GM19452 (cell line): ENCODE measurements around the gene VKORC1.
A peak's percentile ranks its signal among the peaks of the same experiment; 100 is the strongest.
"Not testable (repeated sequence)": the region's sequence is repeated elsewhere in the genome, so short reads cannot be mapped to it uniquely, and the experiment has no call there.

ENCODE experiments used
- ATAC-seq: cut with Tn5 transposase; IDR thresholded peaks from one replicate; pipeline ENCODE4 v1.9.1; 2021; ENCODE audit not compliant: unreplicated experiment

Gene VKORC1

GRCh38 chr16:31107465-31107867 is 12.9 kb upstream of the VKORC1 start:
- ATAC-seq: peak; percentile 49

GRCh38 chr16:31106509-31107464 is 12.2 kb upstream of the VKORC1 start:
- no peak for ATAC-seq

DNA sequence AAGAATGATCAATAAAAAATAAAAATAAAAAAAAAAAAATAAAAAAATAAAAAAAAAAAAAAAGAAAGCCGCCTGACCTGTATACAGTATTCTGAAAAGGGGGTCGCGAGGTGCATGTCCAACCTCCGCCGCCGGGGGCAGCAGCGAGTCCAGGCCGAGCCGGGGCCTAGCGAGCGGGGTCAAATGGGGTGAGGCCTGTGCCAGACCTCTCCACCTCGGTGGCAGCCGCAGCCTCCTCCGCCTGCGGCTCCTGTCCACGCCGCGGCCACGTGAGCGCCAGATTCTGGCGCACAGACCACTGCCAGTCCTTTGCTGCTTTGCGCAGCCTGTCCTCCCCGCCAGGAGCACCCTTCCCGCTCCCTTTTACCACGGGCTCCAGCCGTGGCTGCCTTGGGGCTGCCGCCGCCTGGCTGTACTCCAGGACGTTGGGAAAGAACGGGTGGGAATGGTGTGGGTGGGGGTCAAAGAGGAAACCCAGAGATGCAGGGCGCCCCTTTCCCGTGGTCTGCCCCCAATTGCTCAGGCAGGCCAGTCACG is 11.1 kb upstream of the VKORC1 start:
- no peak for ATAC-seq

GRCh38 chr16:31100876-31101641 is 6.5 kb upstream of the VKORC1 start:
- not testable (repeated sequence) for ATAC-seq

DNA sequence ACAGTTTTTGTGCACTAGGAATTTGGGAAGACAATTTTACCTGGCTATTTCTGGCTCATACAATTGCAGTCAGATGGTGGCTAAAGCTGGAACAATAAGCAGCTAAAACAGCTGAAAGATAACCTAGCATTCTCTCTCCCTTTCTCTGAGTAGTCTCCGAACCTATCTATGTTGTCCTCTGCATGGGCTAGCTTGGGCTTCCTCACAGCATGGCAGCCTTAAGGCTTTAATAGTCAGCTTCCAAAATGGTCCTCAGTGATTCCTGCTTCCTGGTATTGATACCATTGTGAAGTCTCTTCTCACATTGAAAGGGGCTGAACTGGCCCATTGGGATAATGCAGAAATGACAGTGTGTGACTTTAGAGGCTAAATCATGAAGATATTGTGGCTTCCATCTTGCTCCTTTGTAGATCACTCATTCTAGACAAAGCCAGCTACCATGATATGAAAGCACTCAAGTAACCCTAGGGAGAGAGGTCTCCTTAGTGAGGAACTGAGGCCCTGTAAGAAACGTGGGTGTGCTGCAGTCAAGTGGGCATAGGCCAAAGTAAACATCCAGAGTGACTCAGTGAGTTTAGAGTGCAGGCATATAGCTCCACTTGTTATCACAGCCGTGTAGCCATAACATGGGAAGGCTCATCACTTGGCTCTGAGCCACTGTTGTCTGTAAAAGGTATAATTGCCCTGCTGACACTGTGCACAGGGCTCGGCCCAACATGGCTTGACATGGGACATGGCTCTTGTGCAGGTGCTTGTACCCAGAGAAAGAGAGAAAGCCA is 5.5 kb upstream of the VKORC1 start:
- ATAC-seq: no peak

DNA sequence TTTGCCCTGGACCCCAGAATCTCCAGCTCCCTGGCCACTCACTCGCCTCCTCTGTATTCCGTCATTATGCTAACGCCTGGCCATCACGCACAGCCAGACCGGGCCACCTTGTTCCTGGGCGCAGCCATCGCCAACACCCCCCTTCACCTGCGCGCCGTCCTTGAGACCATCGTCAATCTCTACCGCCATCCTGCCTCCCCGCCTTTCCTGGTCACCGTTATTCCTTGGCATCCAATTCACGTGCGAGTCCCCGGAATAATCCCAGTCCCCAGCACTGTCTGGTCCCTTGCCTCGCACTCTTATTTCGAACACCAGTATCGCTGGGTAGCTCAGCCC is 541 bp downstream of the VKORC1 start:
- ATAC-seq: no peak

DNA sequence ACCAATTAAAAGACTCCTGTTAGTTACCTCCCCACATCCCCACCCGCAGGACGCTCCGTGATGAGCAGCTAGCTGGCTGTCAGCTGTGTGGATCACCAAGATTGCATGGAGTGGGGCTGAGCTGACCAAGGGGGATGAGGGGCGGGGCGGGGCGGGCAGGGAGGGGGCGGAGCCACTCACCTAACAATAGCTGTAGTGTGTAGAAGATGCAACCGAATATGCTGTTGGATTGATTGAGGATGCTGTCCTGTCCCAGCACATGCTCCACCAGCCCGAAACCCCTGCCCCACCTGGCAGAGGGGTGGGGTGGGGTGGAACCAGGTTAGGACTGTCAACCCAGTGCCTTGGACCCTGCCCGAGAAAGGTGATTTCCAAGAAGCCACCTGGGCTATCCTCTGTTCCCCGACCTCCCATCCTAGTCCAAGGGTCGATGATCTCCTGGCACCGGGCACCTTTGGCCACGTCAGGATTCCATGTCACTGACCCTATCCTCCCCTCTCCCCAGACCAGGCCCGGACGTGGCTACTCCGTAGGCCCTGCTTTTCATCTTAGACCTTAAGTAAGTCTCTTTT is 1.4 kb downstream of the VKORC1 start:
- ATAC-seq: no peak

DNA sequence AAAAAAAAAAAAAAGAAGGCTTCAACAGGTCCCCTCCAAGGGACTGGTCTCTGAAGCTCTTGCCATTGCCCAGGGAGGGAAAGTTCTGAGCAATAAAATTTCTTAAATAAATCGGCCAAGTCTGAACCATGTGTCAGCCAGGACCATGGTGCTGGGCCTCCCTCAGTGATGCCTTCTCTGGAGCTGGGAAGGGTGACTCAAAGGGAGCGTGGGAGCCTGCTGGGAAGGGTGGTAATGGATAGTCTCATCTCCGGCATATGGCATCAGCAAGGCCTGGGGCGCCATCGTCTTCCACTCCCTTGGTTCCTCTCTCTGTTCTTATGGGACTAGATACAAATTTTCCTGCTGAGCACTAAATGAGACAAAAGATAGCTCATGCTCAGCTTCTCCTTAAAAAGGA is 2.3 kb downstream of the VKORC1 start:
- ATAC-seq: no peak

- ATAC-seq: no peak
Observed at GRCh38 chr16:31090540-31090939, 4.1 kb downstream of the VKORC1 start.

DNA sequence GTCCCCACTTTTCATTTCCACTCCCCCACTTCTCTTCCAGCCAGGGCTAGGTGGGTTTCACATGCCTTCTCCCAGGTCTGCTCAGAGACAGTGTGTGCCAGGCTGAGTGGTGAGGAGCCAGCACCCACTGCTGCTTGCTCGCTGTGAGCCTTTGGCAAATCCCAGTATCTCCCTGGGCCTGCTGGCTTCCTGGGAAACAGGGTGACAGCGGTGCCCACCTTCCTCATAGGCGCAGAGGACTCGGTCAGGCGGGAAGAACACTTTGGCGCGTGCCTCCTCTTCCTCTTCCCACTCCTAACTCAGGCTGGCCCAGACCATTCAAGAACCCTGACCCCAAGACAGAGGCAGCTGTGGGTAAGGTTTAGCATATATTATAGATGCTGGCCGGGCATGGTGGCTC is 5.4 kb downstream of the VKORC1 start:
- ATAC-seq: no peak

DNA sequence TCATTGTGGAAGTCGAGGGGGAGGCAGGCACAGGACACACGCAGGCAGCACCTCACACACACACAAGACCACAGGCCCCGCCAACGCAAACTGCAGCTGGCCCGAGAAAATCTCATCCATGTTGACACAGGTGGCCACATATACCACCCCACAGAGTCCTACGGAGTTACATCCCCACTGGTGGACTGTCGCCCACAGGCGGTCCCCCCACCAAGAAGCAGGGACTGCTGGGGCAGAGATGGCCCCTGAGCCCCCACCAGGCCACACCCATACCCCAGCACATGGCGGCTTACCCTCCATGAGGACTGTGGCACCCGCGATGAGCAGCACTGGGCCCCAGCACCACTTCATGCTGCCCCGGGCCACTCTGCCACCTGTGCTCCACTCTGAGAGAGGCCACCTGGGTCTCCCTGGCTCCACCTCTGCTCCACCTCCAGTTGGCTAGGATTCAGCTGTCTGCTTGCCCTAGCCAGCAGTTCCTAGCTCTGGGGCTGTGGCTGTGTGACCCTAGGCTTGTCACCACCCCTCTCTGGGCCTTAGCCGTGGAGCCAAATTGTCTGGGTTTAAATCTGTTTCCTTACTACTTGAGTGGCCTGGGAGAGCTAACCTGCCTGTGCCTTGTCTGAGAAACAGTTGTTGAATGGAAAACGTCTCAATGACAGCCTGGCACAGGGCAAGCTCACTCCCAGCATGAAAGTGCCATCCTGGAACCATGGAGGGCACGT is 6.0 kb downstream of the VKORC1 start, which contains the start of gene PRSS53:
Gene PRSS53, minus strand, starts transcription at position 485 of the 725 bp plus-strand sequence. Its CDS starts 134 bp downstream, at position 351.
- no peak for ATAC-seq

DNA sequence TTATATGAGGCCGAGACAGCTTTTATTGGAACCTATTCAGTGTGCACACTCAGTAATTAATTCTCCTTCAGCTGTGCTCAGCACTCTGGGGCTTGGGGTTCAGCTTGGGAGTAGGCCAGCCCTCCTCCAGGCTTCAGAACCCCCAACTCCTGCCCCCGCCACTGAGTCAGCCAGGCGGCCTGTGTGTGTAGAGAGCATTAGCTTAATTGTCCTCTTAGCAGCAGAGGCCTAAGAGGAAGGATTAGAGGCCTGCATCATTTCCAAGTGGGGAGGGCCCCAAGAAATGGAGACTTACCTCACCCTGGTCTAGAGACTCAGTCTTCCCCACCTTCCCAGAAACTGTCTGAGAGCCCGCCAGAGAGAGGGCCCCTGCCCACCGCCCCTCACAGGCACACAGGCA is 6.6 kb downstream of the VKORC1 start:
- ATAC-seq: no peak

DNA sequence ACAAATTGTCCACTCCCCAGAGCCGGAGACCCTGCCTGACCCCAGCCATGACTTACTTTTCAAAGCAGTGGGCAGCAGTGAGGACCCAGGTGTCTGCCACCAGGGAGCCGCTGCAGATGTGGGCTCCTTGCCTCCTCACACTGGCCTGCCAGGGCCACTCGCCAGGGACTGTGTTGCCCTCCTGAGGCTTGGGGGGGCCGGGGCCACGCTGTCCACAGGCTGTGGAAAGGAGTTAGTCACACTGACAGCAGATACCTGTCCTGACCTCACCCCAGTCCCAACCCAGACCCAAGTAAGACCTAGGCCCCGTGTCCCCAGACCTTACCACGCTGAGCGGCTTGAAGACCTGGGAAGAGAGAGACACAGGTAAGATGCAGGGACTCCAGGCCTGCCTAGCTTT is 7.1 kb downstream of the VKORC1 start:
- no peak for ATAC-seq

DNA sequence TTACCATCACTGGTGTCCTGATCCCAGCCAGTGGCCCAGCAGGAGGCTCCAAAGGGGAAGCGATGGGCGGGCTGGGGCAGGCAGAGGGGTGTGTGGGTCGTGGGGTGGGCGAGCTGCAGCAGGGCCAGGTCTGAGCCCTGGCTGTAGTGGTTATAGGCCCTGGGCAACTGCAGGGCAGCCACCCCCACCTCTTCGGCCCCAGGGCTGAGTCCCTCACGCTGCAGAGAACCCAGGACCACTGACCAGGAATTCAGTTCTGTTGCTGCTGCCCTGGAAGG is 8.0 kb downstream of the VKORC1 start:
- no peak for ATAC-seq

GRCh38 chr16:31085873-31086628 is 8.5 kb downstream of the VKORC1 start:
- no peak for ATAC-seq

GRCh38 chr16:31085411-31085810 is 9.2 kb downstream of the VKORC1 start:
- no peak for ATAC-seq

DNA sequence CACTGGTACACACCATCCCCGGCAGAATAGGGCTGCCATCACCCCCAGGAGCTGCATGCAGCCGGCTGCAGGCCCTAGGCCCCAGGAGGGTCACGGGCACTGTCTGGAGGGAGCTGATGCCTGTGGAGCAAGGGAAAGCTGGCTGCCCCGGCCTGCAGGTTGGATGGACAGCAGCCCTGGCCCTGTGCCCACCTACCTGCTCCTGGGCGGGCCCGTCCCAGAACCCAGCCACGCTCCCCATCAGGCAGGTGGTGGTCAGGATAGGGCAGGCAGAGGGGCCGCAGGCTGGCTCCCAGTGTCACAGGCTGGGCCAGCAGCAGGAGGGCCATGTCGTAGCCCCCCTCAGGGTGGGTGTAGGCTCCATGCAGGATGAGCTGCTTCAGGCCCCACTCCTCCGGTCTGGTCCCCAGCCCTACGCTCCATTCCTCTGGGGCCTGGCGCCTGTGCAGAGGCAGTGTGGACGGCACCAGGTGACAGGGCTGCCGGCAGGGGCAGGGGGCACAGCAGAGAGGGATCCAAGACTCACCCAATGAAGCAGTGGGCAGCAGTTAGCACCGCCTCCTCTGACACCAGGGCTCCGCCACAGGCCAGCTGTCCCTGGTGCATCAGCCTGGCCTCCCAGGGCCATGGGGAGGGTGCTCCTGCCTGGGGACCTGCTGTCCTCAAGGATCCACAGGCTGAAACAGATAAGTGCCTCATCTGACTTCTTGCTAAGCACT is 9.9 kb downstream of the VKORC1 start:
- no peak for ATAC-seq

DNA sequence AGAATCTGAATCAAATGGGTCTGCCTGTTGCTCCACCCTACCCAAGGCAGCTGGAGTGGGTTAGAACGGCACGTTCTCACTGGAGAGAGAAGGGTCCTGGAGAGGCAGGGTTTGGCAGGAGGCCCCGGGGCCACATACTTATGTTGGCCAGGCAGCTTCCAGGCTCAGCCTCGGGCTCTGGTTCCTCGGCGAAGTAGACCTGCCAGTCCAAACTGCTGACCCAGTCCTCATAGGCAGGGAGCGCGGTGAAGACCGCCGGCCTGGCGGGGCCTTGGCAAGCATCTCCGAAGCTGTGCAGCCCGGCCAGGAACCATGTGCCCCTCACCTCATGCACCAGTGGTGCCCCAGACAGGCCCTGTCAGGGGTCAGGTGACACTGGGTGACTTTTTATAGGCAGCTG is 10.6 kb downstream of the VKORC1 start:
- no peak for ATAC-seq

GRCh38 chr16:31083556-31083955 is 11.0 kb downstream of the VKORC1 start:
- no peak for ATAC-seq
